Measurements from ENCODE around the gene BARD1.

GRCh38 chr2:214753455-214753854 is 56.0 kb downstream of the BARD1 start:
- TF ChIP-seq CTCF (conservative IDR thresholded peaks at IDR 0.05; ENCODE audit: low read length), result no peak
- TF ChIP-seq EZH2phosphoT487 (IDR thresholded peaks at IDR 0.05; ENCODE audit: borderline replicate concordance), result no peak

Measured in Loucy (cell line).